H9 (cell line): ENCODE results near the gene DAND5. TPM values are rescaled to one million over a fixed set of nuclear protein-coding genes. Genes with fewer than 3 reads are reported as not detected.

Experiments used
- DNase-seq: peaks from one replicate; pipeline ENCODE4 v3.0.0-alpha.2; 2017
- H2AFZ ChIP-seq: one replicate; pipeline ENCODE4 v1.6.1; 2013; ENCODE audit warnings: mild to moderate bottlenecking, low read length, control low read depth, moderate library complexity
- H2AK5ac ChIP-seq: 2 replicates; pipeline ENCODE4 v1.6.1; 2013; ENCODE audit warnings: low read length, control low read depth, mixed read lengths; ENCODE audit not compliant: insufficient read length
- H2BK120ac ChIP-seq: one replicate; pipeline ENCODE4 v1.6.1; 2013; ENCODE audit warnings: low read depth, mild to moderate bottlenecking, low read length, control low read depth, inconsistent platforms; ENCODE audit not compliant: poor library complexity, severe bottlenecking
- H2BK12ac ChIP-seq: 2 replicates; pipeline ENCODE4 v1.6.1; 2013; ENCODE audit warnings: low read length, control low read depth, mixed read lengths, low read depth; ENCODE audit not compliant: insufficient read length
- H2BK15ac ChIP-seq: 2 replicates; pipeline ENCODE4 v1.6.1; 2013; ENCODE audit warnings: low read depth, low read length, control low read depth
- H2BK20ac ChIP-seq: one replicate; pipeline ENCODE4 v1.6.1; 2013; ENCODE audit warnings: low read depth, mild to moderate bottlenecking, low read length, control low read depth, inconsistent platforms; ENCODE audit not compliant: poor library complexity, severe bottlenecking
- H2BK5ac ChIP-seq: 2 replicates; pipeline ENCODE4 v1.6.1; 2013; ENCODE audit warnings: low read length, control low read depth, mixed read lengths; ENCODE audit not compliant: insufficient read length
- H3K14ac ChIP-seq: 2 replicates; pipeline ENCODE4 v1.6.1; 2013; ENCODE audit warnings: low read length, control low read depth; ENCODE audit not compliant: insufficient read depth
- H3K18ac ChIP-seq: 2 replicates; pipeline ENCODE4 v1.6.1; 2013; ENCODE audit warnings: low read depth, mild to moderate bottlenecking, mixed read lengths, low read length, control low read depth; ENCODE audit not compliant: insufficient read length
- H3K23ac ChIP-seq: 2 replicates; pipeline ENCODE4 v1.6.1; 2013; ENCODE audit warnings: low read length, control low read depth, mixed read lengths, low read depth; ENCODE audit not compliant: insufficient read length
- H3K23me2 ChIP-seq: 2 replicates; pipeline ENCODE4 v1.6.1; 2013; ENCODE audit warnings: low read depth, mild to moderate bottlenecking, mixed read lengths, low read length, control low read depth; ENCODE audit not compliant: insufficient read length, poor library complexity, severe bottlenecking
- H3K27ac ChIP-seq: 2 replicates; pipeline ENCODE4 v1.5.1; 2013; ENCODE audit warnings: low read length, control low read depth, mixed read lengths, low read depth; ENCODE audit not compliant: insufficient read length
- H3K27me3 ChIP-seq: 2 replicates; pipeline ENCODE4 v1.6.1; 2013; ENCODE audit warnings: low read length, control low read depth, inconsistent platforms; ENCODE audit not compliant: insufficient read depth
- H3K4ac ChIP-seq: 2 replicates; pipeline ENCODE4 v1.6.1; 2013; ENCODE audit warnings: low read depth, mild to moderate bottlenecking, control low read depth, inconsistent platforms, low read length, moderate library complexity
- H3K4me1 ChIP-seq: 2 replicates; pipeline ENCODE4 v1.6.1; 2013; ENCODE audit warnings: low read length, control low read depth, inconsistent platforms; ENCODE audit not compliant: insufficient read depth
- H3K4me2 ChIP-seq: 2 replicates; pipeline ENCODE4 v1.6.1; 2013; ENCODE audit warnings: low read length, control low read depth, mixed read lengths; ENCODE audit not compliant: insufficient read length, insufficient read depth
- H3K56ac ChIP-seq: 2 replicates; pipeline ENCODE4 v1.6.1; 2013; ENCODE audit warnings: low read depth, mild to moderate bottlenecking, mixed read lengths, low read length, control low read depth; ENCODE audit not compliant: insufficient read length
- H3K79me1 ChIP-seq: 2 replicates; pipeline ENCODE4 v1.6.1; 2013; ENCODE audit warnings: low read depth, mild to moderate bottlenecking, moderate library complexity, low read length, control low read depth, inconsistent platforms; ENCODE audit not compliant: insufficient read depth, poor library complexity, severe bottlenecking
- H3K79me2 ChIP-seq: 2 replicates; pipeline ENCODE4 v1.6.1; 2013; ENCODE audit warnings: low read length, control low read depth, inconsistent platforms; ENCODE audit not compliant: insufficient read depth
- H3K9ac ChIP-seq: 2 replicates; pipeline ENCODE4 v1.6.1; 2013; ENCODE audit warnings: low read length, control low read depth, mixed read lengths; ENCODE audit not compliant: insufficient read length; ENCODE audit errors: extremely low read depth
- H3K9me3 ChIP-seq: one replicate; pipeline ENCODE4 v1.6.1; 2013; ENCODE audit warnings: low read depth, low read length, inconsistent platforms; ENCODE audit not compliant: control insufficient read depth
- H3T11ph ChIP-seq: one replicate; pipeline ENCODE4 v1.6.1; 2013; ENCODE audit warnings: mild to moderate bottlenecking, low read length, control low read depth, inconsistent platforms
- H4K20me1 ChIP-seq: one replicate; pipeline ENCODE4 v1.6.1; 2013; ENCODE audit not compliant: control insufficient read depth, insufficient read length, insufficient read depth
- H4K5ac ChIP-seq: 2 replicates; pipeline ENCODE4 v1.6.1; 2013; ENCODE audit warnings: low read depth, mild to moderate bottlenecking, mixed read lengths, low read length, control low read depth; ENCODE audit not compliant: insufficient read length
- H4K8ac ChIP-seq: replicated peaks from 2 replicates; pipeline ENCODE4 v1.6.1; 2013; ENCODE audit warnings: low read length, control low read depth, mixed read lengths, low read depth; ENCODE audit not compliant: insufficient read length
- H4K91ac ChIP-seq: 2 replicates; pipeline ENCODE4 v1.6.1; 2013; ENCODE audit warnings: low read depth, mild to moderate bottlenecking, moderate library complexity, mixed read lengths, low read length, control low read depth; ENCODE audit not compliant: insufficient read length
- H3K27ac Mint-ChIP-seq, 3 experiments: 2 replicates in 2 of 3; 3 replicates in 1 of 3; pipeline ENCODE4 v1.8.0; 2020 to 2021; ENCODE audit warnings: mixed read lengths in 3 of 3, mild to moderate bottlenecking in 1 of 3, moderate library complexity in 1 of 3
- H3K27me3 Mint-ChIP-seq: 2 replicates; pipeline ENCODE4 v1.8.0; 2021; ENCODE audit warnings: low read depth, mild to moderate bottlenecking, moderate library complexity, mixed read lengths
- H3K36me3 Mint-ChIP-seq, 3 experiments: 2 replicates in 2 of 3; 3 replicates in 1 of 3; pipeline ENCODE4 v1.8.0; 2020 to 2021; ENCODE audit warnings: low read depth in 3 of 3, mixed read lengths in 3 of 3; ENCODE audit not compliant: insufficient read depth in 1 of 3
- H3K4me1 Mint-ChIP-seq, 2 experiments: 2 replicates each; pipeline ENCODE4 v1.8.0; 2020; ENCODE audit warnings: mixed read lengths in 2 of 2
- H3K4me3 Mint-ChIP-seq, 2 experiments: 2 replicates in 1 of 2; 3 replicates in 1 of 2; pipeline ENCODE4 v1.8.0; 2020 to 2021; ENCODE audit warnings: mild to moderate bottlenecking in 2 of 2, mixed read lengths in 2 of 2, moderate library complexity in 1 of 2
- H3K9me3 Mint-ChIP-seq, 2 experiments: 2 replicates in 1 of 2; 3 replicates in 1 of 2; pipeline ENCODE4 v1.8.0; 2020; ENCODE audit warnings: mild to moderate bottlenecking in 2 of 2, mixed read lengths in 2 of 2, moderate library complexity in 1 of 2
- WGBS: extraction: QIAGEN DNeasy Blood & Tissue Kit; methylation state at CpG from one replicate; pipeline ENCODE4 v1.1.7; 2013; ENCODE audit warnings: missing lambda C conversion rate, low lambda C conversion rate, mixed read lengths; ENCODE audit not compliant: insufficient read length; ENCODE audit errors: extremely low coverage; 5-methylcytosine and 5-hydroxymethylcytosine counted together
- total RNA-seq: library from RNA; stranded (reverse); gene quantifications from 2 replicates; pipeline ENCODE4 v1.2.1, GENCODE V29; 2021
- TF ChIP-seq, protein P1 (sequence below): fragments of 200-600 bp; sonication (generic); conservative IDR thresholded peaks from 3 replicates; pipeline ENCODE4 v1.8.0; 2021; ENCODE audit warnings: antibody characterized with exemption, mild to moderate bottlenecking

Gene DAND5
- total RNA-seq, 1 experiment from 2014 or later = 0.11 TPM

DNA sequence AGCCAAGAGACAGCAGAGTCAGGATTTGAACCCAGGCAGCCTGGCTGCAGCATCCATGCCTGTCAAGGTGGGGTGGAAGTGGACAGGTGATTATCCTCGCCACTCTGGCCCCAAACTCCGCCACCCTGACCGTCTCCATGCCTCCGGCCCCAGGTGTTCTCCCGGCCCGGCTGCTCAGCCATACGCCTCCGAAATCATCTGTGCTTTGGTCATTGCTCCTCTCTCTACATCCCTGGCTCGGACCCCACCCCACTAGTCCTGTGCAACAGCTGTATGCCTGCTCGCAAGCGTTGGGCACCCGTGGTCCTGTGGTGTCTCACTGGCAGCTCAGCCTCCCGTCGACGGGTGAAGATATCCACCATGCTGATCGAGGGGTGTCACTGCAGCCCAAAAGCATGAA, 3.9 kb downstream of the DAND5 start:
- Histone ChIP-seq H2BK5ac (no peak overlapping the region), H3K9ac (no peak overlapping the region), H3K4me2 (no peak overlapping the region), H3K23me2 (no peaks in the 10 kb centered on the region), H3K56ac (no peak overlapping the region), H2BK15ac (no peak overlapping the region), H3K79me1 (no peaks in the 10 kb centered on the region), H2BK120ac (no peak overlapping the region), H4K20me1 (no peaks in the 10 kb centered on the region), H3K18ac (no peak overlapping the region), H2BK12ac (no peak overlapping the region), H3K79me2 (no peaks in the 10 kb centered on the region), H4K8ac (no peak overlapping the region), H3K4ac (no peak overlapping the region), H3K9me3 (no peaks in the 10 kb centered on the region), H3T11ph (no peak overlapping the region), H3K23ac (no peak overlapping the region), H3K4me1 (no peaks in the 10 kb centered on the region), H3K14ac (no peak overlapping the region), H2BK20ac (no peak overlapping the region), H2AK5ac (no peak overlapping the region), H3K27me3 (no peaks in the 10 kb centered on the region), H3K27ac (no peak overlapping the region), H4K91ac (no peak overlapping the region), H4K5ac (no peak overlapping the region), H2AFZ (no peak overlapping the region)
- peaks cover 0 to 7% of the 10 kb centered on the region in 2 experiments; a peak in 1 of 4 replicates for H3K4me1 Mint-ChIP-seq
- H3K36me3 Mint-ChIP-seq = no peaks in the 10 kb centered on the region; a peak in 1 of 7 replicates
- no peak overlapping the region for H3K27ac Mint-ChIP-seq
- peak; percentile 23 for DNase-seq
- H3K27me3 Mint-ChIP-seq = peaks cover 27% of the 10 kb centered on the region
- TF ChIP-seq, protein P1, sequence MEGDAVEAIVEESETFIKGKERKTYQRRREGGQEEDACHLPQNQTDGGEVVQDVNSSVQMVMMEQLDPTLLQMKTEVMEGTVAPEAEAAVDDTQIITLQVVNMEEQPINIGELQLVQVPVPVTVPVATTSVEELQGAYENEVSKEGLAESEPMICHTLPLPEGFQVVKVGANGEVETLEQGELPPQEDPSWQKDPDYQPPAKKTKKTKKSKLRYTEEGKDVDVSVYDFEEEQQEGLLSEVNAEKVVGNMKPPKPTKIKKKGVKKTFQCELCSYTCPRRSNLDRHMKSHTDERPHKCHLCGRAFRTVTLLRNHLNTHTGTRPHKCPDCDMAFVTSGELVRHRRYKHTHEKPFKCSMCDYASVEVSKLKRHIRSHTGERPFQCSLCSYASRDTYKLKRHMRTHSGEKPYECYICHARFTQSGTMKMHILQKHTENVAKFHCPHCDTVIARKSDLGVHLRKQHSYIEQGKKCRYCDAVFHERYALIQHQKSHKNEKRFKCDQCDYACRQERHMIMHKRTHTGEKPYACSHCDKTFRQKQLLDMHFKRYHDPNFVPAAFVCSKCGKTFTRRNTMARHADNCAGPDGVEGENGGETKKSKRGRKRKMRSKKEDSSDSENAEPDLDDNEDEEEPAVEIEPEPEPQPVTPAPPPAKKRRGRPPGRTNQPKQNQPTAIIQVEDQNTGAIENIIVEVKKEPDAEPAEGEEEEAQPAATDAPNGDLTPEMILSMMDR = no peak
- H3K9me3 Mint-ChIP-seq = no peaks in the 10 kb centered on the region
- no CpG with 5 or more reads among the region's 16 CpGs for WGBS
- no peak overlapping the region for H3K4me3 Mint-ChIP-seq
